Purkinje cell (primary cell): ENCODE data around the gene NUF2. TPM values are rescaled to one million over a fixed set of nuclear protein-coding genes. Genes with fewer than 3 reads are reported as not detected.

Experiments
- polyA plus RNA-seq: library from polyadenylated mRNA; unstranded; fragments of >200 nt; fragmentation: Nextera tagmentation; gene quantifications from 2 replicates; pipeline ENCODE4 v1.2.1, GENCODE V29; 2014

Gene NUF2
- polyA plus RNA-seq, result 2.9 and 3.1 TPM in 2 replicates

GRCh38 chr1:163321311-163322305 is at the start of gene NUF2:
NUF2 (plus strand) TSS chr1:163321954; CDS start chr1:163326052, 4,098 bp downstream.

Other genes starting within 250 kb of the NUF2 start
- 5.9 and 10.6 TPM in 2 replicates for gene RGS5, start 119.0 kb upstream of the NUF2 start, polyA plus RNA-seq